Left lung (tissue), 10 donors: ENCODE data around the gene VTI1A. TPM values are rescaled to one million over a fixed set of nuclear protein-coding genes. Genes with fewer than 3 reads are reported as not detected.

Experiments used
- ATAC-seq: fragments of 200-7000 bp; cut with Tn5 transposase; one replicate; pipeline ENCODE4 v1.9.1; 2020; ENCODE audit warnings: moderate library complexity
- DNase-seq, 4 donors: peaks; one replicate each; pipeline ENCODE4 v3.0.0-alpha.2; 2013 to 2020
- H3K27ac ChIP-seq, 2 donors: fragments of 200-600 bp; sonication (generic) in 1 of 2; one replicate each; pipeline versions ENCODE4 v1.5.0 to v1.8.0; 2020 to 2021
- H3K27me3 ChIP-seq, 2 donors: fragments of 200-600 bp; sonication (generic) in 1 of 2; one replicate each; pipeline versions ENCODE4 v1.5.0 to v1.8.0; 2020 to 2021
- H3K36me3 ChIP-seq, 2 donors: fragments of 200-600 bp; sonication (generic) in 1 of 2; one replicate each; pipeline versions ENCODE4 v1.5.0 to v1.8.0; 2020 to 2021
- H3K4me1 ChIP-seq, 2 donors: fragments of 200-600 bp; one replicate each; pipeline ENCODE4 v1.8.0; 2021
- H3K4me3 ChIP-seq, 2 donors: fragments of 200-600 bp; sonication (generic) in 1 of 2; one replicate each; pipeline versions ENCODE4 v1.5.0 to v1.8.0; 2020 to 2021; ENCODE audit warnings: mild to moderate bottlenecking in 1 of 2
- H3K9me3 ChIP-seq, 2 donors: fragments of 200-600 bp; sonication (generic) in 1 of 2; one replicate each; pipeline versions ENCODE4 v1.5.0 to v1.8.0; 2020 to 2021
- intact Hi-C, 2 donors: fragments of 100-400 bp; cut with DNase I; formaldehyde crosslinking; loops; one replicate each; pipeline versions ENCODE4 v1.11.2 to v1.14.2; 2022
- polyA plus RNA-seq, 6 donors: library from polyadenylated mRNA; unstranded; fragments of 120-200 nt; gene quantifications; one replicate each; pipeline ENCODE4 v1.2.1, GENCODE V29; 2013; ENCODE audit not compliant: insufficient read length in 6 of 6
- total RNA-seq, 2 donors: library from RNA; stranded (reverse); fragmentation: NEBNext Ultra II Directional; extraction: Animal tissue kit (Norgen Biotek cat#: 25700); gene quantifications; one replicate each; pipeline ENCODE4 v1.2.1, GENCODE V29; 2021
- TF ChIP-seq, protein P1 (sequence below), 2 donors: fragments of 200-600 bp; sonication (generic) in 1 of 2; IDR thresholded peaks; one replicate each; pipeline versions ENCODE4 v1.5.0 to v1.8.0; 2021; ENCODE audit warnings: antibody characterized with exemption in 2 of 2
- donor health status: DM: no; HTN: yes; CAD: no.
- donor health status: DM: no; HTN: no; CAD: no.

The VTI1A gene
- total and polyA plus RNA-seq, 8 donors = 13.6 to 39.0 (median 17.7) TPM

DNA sequence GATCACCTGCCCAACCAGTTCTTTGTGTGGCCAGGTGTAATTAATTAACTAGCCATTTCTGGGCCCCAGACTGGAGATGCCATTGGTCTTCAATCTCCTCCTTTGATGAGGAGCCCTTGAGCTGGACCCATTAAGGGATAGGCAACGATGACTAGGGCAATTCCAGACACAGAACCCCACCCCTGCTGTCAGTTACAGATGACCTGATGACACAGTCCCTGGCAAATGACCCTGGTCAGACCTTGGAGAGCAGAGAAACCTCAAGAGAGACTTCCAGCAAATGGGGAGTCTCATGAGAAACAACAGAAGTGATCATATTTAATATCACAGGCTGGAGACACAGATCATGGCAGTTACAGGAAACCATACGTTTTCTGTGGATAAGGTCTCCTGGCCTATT lies 401.2 kb downstream of the VTI1A start:
- no peak for ATAC-seq
- intact Hi-C loops = no loop called here
- Histone ChIP-seq H3K4me1 (peaks cover 0 to 15% of the 10 kb centered on the region in 2 donors), H3K27ac (no peak overlapping the region), H3K27me3 (no peaks in the 10 kb centered on the region), H3K4me3 (no peak overlapping the region), H3K36me3 (no peaks in the 10 kb centered on the region), H3K9me3 (peaks cover 0 to 26% of the 10 kb centered on the region in 2 donors)
- DNase-seq = no peak
- TF ChIP-seq, protein P1, sequence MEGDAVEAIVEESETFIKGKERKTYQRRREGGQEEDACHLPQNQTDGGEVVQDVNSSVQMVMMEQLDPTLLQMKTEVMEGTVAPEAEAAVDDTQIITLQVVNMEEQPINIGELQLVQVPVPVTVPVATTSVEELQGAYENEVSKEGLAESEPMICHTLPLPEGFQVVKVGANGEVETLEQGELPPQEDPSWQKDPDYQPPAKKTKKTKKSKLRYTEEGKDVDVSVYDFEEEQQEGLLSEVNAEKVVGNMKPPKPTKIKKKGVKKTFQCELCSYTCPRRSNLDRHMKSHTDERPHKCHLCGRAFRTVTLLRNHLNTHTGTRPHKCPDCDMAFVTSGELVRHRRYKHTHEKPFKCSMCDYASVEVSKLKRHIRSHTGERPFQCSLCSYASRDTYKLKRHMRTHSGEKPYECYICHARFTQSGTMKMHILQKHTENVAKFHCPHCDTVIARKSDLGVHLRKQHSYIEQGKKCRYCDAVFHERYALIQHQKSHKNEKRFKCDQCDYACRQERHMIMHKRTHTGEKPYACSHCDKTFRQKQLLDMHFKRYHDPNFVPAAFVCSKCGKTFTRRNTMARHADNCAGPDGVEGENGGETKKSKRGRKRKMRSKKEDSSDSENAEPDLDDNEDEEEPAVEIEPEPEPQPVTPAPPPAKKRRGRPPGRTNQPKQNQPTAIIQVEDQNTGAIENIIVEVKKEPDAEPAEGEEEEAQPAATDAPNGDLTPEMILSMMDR (IDR thresholded peaks at IDR 0.05) = no peak

DNA sequence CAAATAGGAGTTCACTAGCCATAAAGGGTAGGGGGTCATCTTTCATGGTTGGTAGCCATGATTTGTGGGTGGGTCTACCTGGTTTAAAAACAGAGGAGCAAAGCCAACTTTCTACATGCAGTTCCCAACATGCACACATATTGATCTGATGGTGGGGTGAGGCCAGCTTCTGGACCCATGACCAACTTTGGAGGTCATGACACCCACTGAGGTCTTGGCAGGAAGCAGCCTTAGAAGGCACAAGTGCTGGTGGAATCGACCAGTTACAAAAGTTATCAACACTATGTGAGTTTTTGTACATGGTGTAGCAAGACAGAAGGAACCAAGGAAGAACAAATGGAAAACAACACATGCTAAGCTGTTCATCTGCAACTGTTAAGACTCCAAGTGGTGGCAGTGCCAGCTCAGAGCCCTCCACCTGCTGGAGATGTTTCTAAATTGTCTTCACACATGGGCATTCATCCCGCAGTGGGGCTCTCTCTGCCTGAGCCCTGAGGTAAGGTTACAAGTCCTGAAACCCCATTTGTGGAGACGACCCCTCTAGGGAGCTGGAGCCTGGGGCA lies 401.9 kb downstream of the VTI1A start:
- no peak for ATAC-seq
- TF ChIP-seq, protein P1 (IDR thresholded peaks at IDR 0.05) = no peak

DNA sequence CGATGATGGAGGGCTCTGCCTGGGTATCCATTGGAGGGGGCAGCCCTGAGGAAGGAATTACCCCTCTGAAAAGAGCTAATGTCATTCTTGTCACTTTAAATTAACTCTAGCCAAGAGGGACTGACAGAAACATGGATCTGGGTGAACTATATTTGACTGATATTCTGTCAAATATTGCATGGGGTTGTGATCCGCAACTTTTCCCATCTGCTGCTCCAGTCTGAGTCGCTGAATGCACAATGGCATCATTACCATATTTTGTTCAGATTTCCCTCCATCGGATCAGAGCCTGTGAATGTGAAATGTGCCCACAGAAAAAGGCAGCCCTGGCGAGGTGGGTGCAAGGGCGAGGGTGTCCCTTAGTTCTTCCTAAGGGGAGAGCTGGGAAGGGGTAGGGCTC lies 402.5 kb downstream of the VTI1A start:
- intact Hi-C loops = no loop called here
- peaks cover 0 to 26% of the 10 kb centered on the region in 2 donors for H3K9me3 ChIP-seq
- no peaks in the 10 kb centered on the region for H3K36me3 ChIP-seq
- peaks cover 0 to 18% of the 10 kb centered on the region in 2 donors for H3K4me1 ChIP-seq
- no peaks in the 10 kb centered on the region for H3K27me3 ChIP-seq
- H3K4me3 ChIP-seq = no peak overlapping the region
- ATAC-seq (no peak), DNase-seq (no peak)
- H3K27ac ChIP-seq = no peak overlapping the region
- TF ChIP-seq, protein P1 (IDR thresholded peaks at IDR 0.05) = no peak

More for the DNA sequence above, 401.9 kb downstream of the VTI1A start:
- no peaks in the 10 kb centered on the region for H3K36me3 ChIP-seq
- no peak overlapping the region for H3K4me3 ChIP-seq
- no peak overlapping the region for H3K27ac ChIP-seq
- DNase-seq = no peak
- H3K27me3 ChIP-seq = no peaks in the 10 kb centered on the region
- intact Hi-C loops = no loop called here
- H3K4me1 ChIP-seq = peaks cover 0 to 18% of the 10 kb centered on the region in 2 donors
- H3K9me3 ChIP-seq = peaks cover 0 to 26% of the 10 kb centered on the region in 2 donors

DNA sequence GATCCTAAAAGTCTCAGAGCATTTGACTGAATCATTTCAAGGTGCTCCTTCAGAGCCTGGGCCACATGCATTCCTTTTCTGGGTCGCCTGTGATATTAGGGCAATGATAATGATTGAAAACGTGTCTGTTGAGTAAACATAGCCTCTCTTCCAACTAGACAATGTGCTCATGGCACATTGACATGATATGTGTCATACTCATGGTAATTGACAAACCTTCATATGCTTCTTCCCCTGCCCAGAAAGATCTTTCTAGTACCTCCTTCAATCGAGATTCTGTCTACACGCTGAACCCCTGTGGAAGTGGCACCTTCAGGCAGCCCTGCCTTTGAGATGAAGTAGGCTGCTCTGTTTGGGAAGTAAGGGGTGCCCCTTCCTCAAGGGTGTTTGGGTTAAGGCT lies 404.2 kb downstream of the VTI1A start:
- ATAC-seq (no peak), DNase-seq (no peak)
- Histone ChIP-seq H3K27ac (no peak overlapping the region), H3K4me1 (peaks cover 0 to 18% of the 10 kb centered on the region in 2 donors), H3K27me3 (no peaks in the 10 kb centered on the region), H3K4me3 (no peak overlapping the region), H3K9me3 (peaks cover 0 to 25% of the 10 kb centered on the region in 2 donors), H3K36me3 (no peaks in the 10 kb centered on the region)
- TF ChIP-seq, protein P1 (IDR thresholded peaks at IDR 0.05) = no peak
- intact Hi-C loops = no loop called here

DNA sequence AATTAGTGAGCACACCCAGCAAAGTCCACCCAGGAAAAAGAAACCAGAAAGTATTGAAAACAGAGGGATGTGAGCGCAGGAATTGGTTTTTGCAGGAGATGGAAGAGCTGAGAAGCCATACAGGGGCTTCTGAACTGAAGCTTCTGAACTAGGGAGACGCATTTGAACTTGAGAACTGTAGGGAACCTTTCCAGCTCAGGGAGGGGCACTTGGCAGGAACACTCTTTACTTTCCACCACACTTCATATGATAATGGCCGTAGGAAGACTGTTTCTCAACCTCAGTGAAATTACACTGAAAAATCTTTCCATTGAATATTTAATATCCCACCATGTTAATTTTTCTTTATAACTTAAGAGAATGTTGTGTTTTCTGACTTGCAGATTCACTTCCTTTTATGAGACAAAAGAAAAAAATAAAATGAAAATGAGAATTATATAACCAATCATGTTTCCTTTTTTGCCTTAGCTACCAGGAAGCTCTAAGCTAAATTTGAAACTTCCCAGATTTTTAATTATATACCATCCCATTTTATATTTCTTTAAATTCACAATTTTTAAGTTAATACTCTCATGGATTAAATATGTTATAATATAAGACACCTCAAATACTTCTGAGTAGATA lies 404.7 kb downstream of the VTI1A start:
- TF ChIP-seq, protein P1 (IDR thresholded peaks at IDR 0.05) = no peak
- Histone ChIP-seq H3K4me1 (peaks cover 0 to 18% of the 10 kb centered on the region in 2 donors), H3K27ac (no peak overlapping the region), H3K4me3 (no peak overlapping the region), H3K36me3 (no peaks in the 10 kb centered on the region), H3K9me3 (peaks cover 0 to 21% of the 10 kb centered on the region in 2 donors), H3K27me3 (no peaks in the 10 kb centered on the region)
- no peak for DNase-seq
- ATAC-seq = peak; percentile 68
- intact Hi-C loops = no loop called here
